GM21367 (cell line): ENCODE results near the gene SYT8.
"Not testable (repeated sequence)": the region's sequence is repeated elsewhere in the genome, so short reads cannot be mapped to it uniquely, and the experiment has no call there.

Experiments
- ATAC-seq: cut with Tn5 transposase; IDR thresholded peaks from one replicate; pipeline ENCODE4 v1.9.1; 2021; ENCODE audit not compliant: unreplicated experiment

The SYT8 gene

DNA sequence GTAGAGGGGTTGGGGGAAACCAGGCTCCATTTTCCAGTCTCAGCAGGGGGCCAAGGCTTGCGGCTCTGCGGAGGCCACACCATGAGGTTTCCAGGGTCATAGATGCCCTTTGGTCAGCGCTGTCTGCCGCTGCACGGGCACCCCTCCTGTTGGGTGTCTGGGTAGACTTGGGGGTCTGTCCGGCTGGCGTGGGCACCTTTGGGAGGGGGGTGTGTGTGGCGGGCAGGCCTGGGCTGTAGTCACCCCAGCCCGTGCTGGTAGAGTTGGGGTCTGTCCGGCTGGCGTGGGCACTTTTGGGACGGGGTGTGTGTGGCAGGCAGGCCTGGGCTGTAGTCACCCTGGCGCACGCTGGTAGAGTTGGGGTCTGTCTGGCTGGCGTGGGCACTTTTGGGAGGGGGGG, 36.7 kb downstream of the SYT8 start:
- no peak for ATAC-seq

GRCh38 chr11:1872267-1872985, 37.6 kb downstream of the SYT8 start:
- no peak for ATAC-seq

DNA sequence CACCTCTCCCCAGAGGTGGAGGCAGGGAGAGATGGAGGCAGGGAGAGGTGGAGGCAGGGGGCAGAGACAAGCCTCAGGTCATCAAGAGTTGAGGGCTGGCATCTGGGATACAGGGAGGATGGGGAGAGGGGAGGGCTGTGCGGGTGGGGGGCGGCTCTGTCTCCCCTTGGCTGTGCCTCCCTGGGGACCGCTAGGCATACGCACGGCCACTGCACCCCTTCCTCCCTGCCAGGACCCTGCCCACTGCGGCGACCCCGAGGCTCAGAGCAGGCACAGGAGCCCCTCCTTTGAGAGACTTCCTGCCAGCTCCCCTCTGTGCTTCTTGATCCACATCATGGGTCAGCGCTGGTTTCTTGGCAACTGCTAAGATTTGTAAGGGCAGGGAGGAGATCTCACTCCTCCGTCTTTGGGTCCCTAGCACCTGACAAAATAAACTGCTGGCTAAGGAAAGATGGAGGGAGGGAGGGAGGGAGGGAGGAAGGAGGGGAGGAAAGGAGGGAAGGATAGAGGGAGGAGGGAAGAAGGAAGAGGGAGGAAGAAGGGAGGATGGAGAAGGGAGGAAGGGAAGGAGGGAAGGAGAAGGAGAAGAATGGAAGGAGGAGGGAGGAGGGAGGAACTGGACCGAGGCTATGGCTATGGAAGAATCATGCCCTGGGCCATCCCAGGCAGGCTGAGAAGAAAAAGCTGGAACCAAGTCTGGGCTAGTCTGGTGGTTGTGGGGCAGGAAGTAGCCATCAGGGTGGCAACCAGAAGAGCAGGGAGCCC, 38.4 kb downstream of the SYT8 start:
- no peak for ATAC-seq

DNA sequence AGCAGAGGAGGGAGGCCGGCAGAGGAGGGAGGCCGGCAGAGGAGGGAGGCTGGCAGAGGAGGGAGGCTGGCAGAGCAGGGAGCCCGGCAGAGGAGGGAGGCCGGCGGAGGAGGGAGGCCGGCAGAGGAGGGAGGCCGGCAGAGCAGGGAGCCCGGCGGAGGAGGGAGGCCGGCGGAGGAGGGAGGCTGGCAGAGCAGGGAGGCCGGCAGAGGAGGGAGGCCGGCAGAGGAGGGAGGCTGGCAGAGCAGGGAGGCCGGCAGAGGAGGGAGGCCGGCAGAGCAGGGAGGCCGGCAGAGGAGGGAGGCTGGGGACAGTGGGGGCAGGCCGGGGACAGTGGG, 39.0 kb downstream of the SYT8 start:
- not testable (repeated sequence) for ATAC-seq

GRCh38 chr11:1874441-1875092, 39.8 kb downstream of the SYT8 start:
- ATAC-seq = not testable (repeated sequence)

GRCh38 chr11:1875093-1875850, 40.5 kb downstream of the SYT8 start:
- ATAC-seq = no peak

GRCh38 chr11:1875851-1876301, 41.1 kb downstream of the SYT8 start:
- ATAC-seq = not testable (repeated sequence)

DNA sequence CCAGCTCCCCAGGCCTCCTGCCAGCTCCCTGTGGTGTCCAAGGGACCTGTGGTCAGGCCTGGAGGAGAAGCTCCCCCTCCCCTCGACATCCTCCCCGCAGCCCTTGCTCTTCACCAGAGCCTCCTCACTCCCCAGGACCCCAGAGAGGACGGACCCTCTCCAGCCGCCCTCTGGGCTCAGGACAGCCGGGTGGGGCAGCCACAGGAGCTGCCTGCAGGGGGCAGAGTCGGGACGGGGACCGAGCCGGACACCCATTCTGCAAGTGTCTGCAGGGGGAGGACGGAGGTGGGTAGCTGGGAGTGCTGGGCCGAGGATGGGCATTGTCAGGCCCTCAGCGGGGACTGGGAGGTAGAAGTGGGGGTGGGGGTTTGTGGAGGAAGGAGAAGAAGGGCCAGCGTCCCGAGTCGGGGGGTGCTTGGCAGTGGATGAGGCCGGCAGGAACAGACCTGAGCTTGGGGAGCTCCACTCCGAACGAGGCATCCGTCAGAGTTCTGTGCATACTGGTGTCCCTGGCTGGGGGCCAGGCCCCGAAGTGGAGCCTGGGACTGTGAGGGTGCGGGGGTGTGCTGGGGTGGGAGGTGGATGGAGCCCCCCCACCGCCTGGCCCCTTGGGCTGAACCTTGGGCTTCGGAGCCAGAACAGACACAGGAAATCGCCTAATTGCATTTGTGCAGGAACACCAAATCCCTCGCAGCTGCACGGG, 41.7 kb downstream of the SYT8 start:
- ATAC-seq = no peak

DNA sequence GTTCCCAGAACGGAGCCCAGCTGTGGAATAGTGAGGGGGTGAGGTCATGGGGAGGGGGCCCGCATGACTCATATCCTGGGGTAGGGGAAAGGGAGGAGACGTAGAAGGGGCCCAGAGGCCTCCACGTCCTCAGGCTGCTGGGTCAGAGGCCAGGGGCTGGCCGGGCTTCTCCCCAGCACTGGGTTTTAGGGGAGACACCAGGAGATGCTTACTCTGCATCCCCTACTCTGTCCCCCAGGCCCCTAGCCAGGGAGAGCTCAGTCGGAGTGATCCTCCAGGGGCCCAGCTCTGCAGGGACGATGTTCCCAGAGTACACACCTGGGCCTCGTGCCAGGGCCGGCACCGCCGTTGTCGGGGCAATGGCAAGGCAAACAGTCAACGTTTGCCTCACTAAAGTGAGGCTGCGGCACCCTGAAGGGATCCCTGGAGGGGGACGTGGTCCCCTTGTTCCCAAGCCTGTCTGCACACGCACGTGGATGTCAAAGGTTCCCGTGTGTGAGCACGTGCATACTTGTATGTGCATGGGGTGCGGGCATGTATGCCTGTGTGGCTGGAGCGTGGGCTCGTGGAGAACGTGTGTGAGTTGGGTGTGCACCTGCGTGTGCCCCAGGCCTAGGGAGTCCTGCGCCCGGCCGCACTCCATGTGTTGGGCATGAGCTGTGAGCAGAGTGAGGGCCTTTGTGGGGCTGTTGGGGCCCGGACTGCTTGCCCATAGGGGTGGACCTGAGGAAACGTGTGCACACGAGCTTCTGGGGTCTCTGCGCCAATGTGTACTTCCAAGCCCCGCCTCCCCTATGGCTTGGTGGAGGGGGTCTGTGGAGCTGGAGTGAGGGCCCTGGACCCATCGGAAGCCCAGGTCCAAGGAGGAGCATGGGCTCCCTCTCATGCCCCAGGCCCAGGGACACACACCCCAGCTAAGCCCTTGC, 42.7 kb downstream of the SYT8 start:
- no peak for ATAC-seq

DNA sequence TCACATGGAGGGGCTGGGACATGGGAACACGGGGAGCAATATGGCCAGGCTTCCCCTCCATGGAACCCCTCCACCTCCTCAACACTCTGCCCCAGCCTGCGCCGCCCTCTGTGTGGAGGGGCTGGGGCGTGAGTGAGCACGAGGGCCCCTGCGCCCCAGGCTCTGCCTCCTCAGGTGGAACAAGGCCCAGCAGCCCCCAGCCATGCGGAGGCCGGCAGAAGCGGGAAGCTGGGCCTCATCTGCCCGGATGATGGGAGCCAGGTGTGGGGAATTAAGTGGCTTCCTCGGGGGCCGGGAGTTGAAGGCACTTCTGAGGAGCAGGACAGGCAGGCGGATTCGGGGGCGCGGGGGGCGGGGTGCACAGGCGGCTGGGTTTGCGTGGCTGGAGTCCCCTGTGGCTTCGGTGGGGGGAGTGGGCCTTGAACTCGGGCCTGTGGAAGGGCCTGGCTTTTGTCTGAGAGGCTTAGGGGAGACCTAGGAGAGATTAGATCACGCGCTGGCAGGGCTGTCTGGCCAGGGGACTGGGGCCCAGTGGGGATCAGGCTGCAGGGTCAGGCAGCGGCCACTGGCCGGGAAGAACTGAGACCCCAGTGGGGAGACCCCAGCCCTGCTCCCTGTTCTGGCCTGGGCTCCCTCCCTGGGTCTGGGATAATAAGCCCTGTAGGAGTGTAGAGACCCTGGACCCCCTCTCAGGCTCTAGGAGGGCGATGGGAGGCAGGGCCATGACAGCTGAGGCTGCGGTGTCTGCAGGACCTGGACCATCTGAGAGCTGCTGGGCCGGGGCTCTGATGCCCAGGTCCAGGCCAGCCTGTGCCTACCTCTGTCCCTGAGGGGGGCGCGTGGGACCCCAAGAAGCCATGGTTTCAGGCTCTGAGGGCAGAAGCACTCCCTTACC, 43.6 kb downstream of the SYT8 start:
- ATAC-seq = no peak

DNA sequence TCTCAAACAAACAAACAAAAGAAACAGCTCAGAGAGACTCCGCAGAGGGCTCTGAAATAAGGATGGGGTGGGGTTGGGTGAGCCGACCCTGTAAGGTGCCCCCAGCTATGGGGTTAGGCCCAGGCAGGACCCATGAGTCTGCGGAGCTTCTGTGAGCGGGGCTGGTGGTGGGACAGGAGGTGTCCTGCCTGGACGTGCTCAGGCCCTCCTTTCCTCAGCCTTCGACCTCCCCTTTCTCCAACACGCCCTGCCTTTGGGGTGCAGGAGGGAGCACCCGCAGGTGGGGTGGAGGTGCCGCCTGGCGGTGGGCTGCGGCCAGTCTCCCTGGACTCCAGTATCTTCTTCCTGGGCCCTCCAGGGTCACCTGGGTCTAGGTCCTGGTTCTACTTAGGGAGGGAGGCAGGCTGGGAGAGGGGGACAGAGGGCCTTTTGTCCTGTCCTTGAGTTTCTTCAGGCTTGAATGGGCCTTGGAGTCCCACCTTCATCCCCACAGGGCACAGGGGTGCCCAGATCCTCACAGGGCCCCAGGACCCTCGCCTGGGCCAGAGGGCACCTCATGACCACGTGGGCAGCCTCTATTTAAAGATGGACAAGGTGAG, 44.7 kb downstream of the SYT8 start:
- ATAC-seq = no peak

GRCh38 chr11:1879941-1880720, 45.3 kb downstream of the SYT8 start:
- ATAC-seq = no peak

DNA sequence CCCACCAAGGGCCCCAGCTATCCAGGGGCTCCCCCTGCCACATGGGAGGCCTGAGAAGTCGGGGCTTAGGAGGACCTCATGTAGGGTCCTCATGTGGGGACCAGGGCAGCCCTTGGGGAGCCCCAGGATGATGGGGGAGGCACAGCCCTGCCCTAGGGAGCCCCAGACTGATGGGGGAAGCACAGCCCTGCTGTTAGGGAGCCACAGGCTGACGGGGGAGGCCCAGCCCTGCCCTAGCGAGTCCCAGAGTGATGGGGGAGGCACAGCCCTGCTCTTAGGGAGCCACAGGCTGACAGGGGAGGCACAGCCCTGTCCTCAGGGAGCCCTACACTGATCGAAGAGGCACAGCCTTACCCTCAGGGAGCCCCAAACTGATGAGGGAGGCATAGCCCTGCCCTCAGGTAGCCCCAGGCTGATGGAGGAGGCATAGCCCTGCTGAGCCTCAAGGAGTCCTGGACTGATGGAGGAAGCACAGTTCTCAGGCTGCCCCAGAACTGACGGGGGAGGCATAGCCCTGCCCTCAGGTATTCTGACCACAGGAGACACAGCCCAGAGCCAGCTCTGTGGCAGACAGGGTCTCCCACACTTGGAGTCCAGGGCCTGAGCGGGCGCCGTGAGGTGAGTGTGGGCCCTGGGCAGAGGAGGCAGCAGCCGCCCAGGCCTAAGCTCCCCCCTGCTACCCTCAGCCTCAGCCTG, 46.1 kb downstream of the SYT8 start:
- no peak for ATAC-seq

DNA sequence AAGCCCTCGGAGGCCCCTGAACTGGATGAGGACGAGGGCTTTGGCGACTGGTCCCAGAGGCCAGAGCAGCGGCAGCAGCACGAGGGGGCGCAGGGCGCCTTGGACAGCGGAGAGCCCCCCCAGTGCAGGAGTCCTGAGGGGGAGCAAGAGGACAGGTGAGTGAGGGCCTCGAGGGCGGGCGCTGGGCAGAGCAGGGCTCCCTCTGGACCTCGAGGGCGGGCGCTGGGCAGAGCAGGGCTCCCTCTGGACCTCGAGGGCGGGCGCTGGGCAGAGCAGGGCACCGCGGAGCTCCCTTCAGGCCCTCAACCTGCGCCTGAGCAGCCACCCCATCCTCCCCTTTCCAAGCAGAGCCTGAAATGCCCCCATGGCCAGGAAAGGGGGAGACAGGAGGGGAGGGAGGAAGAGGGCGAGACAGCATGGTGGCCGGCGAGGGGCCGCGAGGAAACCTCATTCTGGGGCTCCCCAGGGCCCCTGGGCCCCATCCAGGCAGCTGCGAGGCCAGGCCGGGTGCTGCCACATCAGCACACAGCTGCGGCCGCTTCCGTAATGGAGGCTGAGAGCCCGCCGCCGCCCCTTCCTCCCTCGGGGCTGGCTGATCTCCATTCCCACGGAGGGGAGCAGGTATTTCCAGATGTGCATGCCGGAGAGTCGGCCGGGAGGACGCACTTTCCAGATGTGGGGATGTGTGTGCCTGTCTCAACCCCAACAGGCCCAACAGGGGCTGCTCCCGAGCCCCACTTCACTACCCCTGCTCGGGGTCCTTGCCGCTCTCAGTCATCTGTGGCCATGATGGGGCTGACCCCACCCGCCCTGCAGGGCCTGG, 46.9 kb downstream of the SYT8 start:
- ATAC-seq = no peak

GRCh38 chr11:1882265-1883238, 47.8 kb downstream of the SYT8 start:
- ATAC-seq = no peak
